Mesodermal cell (in vitro differentiated cells): ENCODE results near the gene ZNF300.
"Not testable (repeated sequence)": the region's sequence is repeated elsewhere in the genome, so short reads cannot be mapped to it uniquely, and the experiment has no call there.

ENCODE experiments used
- H3K27ac ChIP-seq: 2 replicates; pipeline ENCODE4 v1.7.0; 2013; ENCODE audit warnings: mild to moderate bottlenecking, low read depth, low read length, moderate library complexity; ENCODE audit not compliant: severe bottlenecking
- H3K36me3 ChIP-seq: 2 replicates; pipeline ENCODE4 v1.7.1; 2013; ENCODE audit warnings: mild to moderate bottlenecking, low read length, moderate library complexity; ENCODE audit not compliant: control insufficient read depth, insufficient read depth
- H3K4me1 ChIP-seq: one replicate; pipeline ENCODE4 v1.7.1; 2013; ENCODE audit warnings: mild to moderate bottlenecking, low read length; ENCODE audit not compliant: insufficient read depth, control insufficient read depth, poor library complexity, severe bottlenecking
- H3K4me3 ChIP-seq: 2 replicates; pipeline ENCODE4 v1.7.0; 2013; ENCODE audit warnings: low read length, control low read depth, mild to moderate bottlenecking; ENCODE audit not compliant: insufficient read depth, poor library complexity, severe bottlenecking; ENCODE audit errors: extremely low read depth
- H3K9me3 ChIP-seq: 2 replicates; pipeline ENCODE4 v1.7.1; 2013; ENCODE audit warnings: mild to moderate bottlenecking, low read length, moderate library complexity; ENCODE audit not compliant: control insufficient read depth
- WGBS, 2 experiments: methylation state at CpG; one replicate each; pipeline ENCODE4 v1.1.5; 2013; ENCODE audit warnings: missing lambda C conversion rate in 2 of 2; ENCODE audit not compliant: insufficient coverage in 2 of 2; 5-methylcytosine and 5-hydroxymethylcytosine counted together

Gene ZNF300

DNA sequence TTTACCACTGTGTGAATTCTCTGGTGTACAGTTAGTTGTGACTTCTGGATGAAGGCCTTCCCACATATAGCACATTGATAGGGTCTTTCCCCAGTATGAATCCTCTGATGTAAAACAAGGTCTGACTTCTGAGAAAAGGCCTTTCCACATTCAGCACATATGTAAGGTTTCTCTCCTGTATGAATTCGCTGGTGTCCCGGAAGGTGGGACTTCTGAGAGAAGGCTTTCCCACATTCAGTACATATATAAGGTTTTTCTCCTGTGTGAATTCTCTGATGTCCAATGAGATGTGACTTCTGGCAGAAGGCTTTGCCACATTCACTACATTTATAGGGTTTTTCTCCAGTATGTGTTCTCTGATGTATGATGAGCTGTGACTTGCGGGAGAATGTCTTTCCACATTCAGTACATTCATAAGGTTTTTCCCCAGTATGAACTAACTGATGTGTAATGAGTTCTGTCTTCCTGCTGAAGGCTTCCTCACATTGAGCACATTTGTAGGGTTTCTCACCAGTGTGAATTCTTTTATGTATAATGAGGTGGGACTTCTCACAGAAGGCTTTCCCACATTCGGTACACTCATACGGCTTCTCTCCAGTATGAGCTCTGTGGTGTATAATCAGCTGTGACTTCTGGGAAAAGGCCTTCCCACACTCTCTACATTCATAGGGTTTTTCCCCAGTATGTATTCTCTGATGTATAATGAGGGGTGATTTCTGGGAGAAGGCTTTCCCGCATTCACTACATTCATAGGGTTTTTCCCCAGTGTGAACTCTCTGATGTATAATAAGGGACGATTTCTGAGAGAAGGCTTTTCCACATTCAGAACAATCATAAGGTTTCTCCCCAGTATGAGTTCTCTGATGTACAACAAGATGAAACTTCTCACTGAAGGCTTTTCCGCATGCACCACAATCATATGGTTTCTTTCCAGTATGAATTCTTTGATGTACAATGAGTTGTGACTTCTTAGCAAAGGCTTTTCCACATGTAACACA, 9.1 kb downstream of the ZNF300 start:
- Histone ChIP-seq H3K36me3 (peaks cover 52% of the 10 kb centered on the region), H3K9me3 (peaks cover 80% of the 10 kb centered on the region), H3K27ac (no peak overlapping the region), H3K4me1 (no peaks in the 10 kb centered on the region), H3K4me3 (no peak overlapping the region)
- WGBS, 2 experiments = no CpG with 5 or more reads among the region's 8 CpGs

DNA sequence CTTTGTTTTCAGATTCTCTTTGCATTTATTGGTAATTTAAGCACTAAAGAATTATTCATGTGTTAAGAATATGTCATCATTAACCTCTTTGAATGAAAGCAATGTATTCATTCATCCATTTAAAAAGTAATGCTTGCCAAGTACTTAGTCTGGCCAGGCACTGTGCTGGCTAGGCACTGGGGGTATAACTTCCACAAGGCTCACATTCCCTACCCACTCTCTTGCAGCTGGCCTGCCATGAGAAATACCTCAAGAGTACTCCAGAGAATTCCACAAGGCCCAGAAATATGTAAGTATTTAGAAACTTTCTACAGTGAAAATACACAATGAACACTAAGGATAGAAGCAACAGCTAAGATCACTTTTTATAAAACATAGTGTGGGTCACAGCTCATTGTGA, 25.4 kb downstream of the ZNF300 start:
- Histone ChIP-seq H3K36me3 (no peaks in the 10 kb centered on the region), H3K9me3 (peaks cover 10% of the 10 kb centered on the region), H3K4me3 (no peak overlapping the region), H3K27ac (no peak overlapping the region), H3K4me1 (no peaks in the 10 kb centered on the region)

DNA sequence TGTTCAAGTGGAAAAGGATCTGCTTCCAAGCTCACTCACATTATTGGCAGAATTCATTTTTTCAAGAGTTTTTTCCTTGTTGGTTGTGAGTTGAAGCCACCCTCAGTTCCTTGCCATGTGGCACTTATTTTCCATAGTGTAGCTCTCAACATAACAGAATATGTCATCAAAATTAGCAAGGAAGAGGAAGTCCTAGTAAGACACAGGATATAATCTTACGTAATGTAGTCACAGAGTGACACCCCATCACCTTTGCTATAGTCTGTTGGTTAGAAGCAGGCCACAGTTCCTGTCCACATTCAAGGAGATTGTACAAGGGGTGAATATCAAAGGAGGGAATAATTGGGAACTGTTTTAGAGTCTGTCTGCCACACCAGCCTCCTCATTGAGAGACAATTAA, 42.7 kb downstream of the ZNF300 start:
- Histone ChIP-seq H3K9me3 (peaks cover 12% of the 10 kb centered on the region), H3K27ac (no peak overlapping the region), H3K36me3 (no peaks in the 10 kb centered on the region), H3K4me1 (no peaks in the 10 kb centered on the region), H3K4me3 (no peak overlapping the region)
- WGBS, 2 experiments = no CpG with 5 or more reads among the region's 1 CpG

DNA sequence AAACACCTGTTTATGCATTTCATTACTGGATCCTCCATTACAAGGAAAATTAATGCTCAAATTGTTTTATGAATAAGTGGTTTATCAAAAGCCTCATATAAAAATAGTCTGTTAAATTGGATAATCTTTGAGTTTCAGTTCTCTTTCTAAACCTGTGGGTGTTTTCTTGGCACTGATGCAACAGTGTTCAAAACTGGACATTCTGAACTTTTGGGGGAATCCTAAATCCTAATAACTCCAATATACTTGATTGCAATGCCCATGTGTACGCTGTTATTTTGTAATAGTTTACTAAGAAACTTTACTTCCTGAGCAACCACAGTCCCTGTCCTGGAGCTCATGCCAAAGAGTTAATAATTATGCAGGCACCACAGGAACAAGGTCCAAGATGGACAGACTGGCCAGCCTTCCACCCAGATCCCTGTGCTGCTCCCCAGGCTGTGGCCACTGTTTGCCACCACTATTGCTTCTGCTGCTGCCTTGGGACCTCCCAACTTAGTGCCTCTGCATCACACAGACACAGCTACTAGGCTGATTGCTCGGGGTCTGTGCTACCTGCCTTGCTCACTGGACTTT, 44.4 kb downstream of the ZNF300 start:
- Histone ChIP-seq H3K9me3 (peaks cover 12% of the 10 kb centered on the region), H3K4me1 (no peaks in the 10 kb centered on the region), H3K36me3 (no peaks in the 10 kb centered on the region), H3K27ac (no peak overlapping the region), H3K4me3 (no peak overlapping the region)
- 60% methylated on average over 1 of the region's 2 CpGs; no CpG with 5 or more reads in 1 of the 2 experiments for WGBS, 2 experiments

DNA sequence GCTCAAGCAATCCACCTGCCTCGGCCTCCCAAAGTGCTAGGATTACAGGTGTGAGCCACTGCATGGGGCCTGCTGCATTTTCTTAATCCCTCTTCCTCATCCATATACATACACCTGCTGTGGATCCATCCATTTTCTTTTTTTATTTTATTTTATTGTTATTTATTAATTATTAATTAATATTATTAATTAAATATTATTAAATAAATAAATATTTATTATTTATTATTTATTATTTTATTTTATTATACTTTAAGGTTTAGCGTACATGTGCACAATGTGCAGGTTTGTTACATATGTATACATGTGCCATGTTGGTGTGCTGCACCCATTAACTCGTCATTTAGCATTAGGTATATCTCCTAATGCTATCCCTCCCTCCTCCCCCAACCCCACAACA, 48.1 kb downstream of the ZNF300 start:
- H3K9me3 ChIP-seq, H3K36me3 ChIP-seq, H3K27ac ChIP-seq, H3K4me3 ChIP-seq, H3K4me1 ChIP-seq: not testable (repeated sequence)
- WGBS, 2 experiments = 71 to 75% methylated on average over 1 of the region's 3 CpGs

DNA sequence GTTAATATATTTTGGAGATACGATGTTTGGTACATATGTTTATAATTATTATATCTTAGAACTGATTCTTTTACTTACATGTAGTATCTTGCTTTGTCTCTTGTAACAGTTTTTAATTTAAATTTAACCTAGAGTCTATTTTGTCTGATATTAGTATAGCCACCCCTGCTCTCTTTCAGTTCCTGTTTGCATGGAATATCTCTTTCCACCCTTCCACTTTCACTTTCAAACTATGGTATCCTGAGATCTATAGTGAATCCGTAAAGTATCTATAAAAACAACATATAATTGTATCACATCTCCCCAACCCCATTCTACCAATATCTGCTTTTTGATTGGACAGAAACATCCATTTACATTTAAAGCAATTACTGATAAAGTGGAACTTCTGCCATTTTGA, 51.2 kb downstream of the ZNF300 start:
- Histone ChIP-seq H3K4me3 (no peak overlapping the region), H3K27ac (no peak overlapping the region), H3K9me3 (no peaks in the 10 kb centered on the region), H3K4me1 (no peaks in the 10 kb centered on the region), H3K36me3 (no peaks in the 10 kb centered on the region)
- no CpG with 5 or more reads among the region's 2 CpGs for WGBS, 2 experiments

DNA sequence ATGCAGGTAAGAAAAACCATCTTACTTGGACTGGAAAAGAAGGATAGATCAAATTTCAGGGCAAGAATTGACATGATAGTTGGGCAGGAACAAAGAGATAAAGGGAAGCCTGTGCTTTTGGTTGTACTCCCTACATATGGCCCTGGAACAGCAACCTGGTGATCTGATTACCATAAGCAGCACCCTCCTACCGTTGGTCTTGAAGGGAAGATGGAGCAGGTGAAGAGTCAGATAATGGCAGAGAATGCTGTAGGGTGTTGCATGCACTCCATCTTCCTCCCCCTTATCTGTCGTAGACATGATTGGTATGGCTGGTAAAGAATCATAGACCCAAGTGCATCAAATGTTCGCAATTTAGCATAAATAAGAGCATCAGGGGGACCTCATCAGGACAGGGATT, 53.7 kb downstream of the ZNF300 start:
- H3K9me3 ChIP-seq = no peaks in the 10 kb centered on the region
- H3K4me1 ChIP-seq = no peaks in the 10 kb centered on the region
- no peak overlapping the region for H3K4me3 ChIP-seq
- H3K36me3 ChIP-seq = no peaks in the 10 kb centered on the region
- H3K27ac ChIP-seq = no peak overlapping the region
- 100% methylated on average over 1 to 2 of the region's 3 CpGs for WGBS, 2 experiments

DNA sequence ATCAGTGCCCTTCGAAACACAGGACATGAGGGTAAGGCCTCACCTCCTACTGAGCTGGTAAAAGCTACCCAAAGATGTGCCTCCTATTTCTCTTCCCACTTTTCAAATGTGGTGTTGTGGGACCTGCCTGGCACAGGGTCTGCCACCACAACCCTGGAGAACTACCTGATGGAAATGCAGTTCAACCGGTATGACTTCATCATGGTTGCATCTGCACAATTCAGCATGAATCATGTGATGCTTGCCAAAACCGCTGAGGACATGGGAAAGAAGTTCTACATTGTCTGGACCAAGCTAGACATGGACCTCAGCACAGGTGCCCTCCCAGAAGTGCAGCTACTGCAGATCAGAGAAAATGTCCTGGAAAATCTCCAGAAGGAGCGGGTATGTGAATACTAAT, 56.5 kb downstream of the ZNF300 start:
- no peaks in the 10 kb centered on the region for H3K4me1 ChIP-seq
- no peaks in the 10 kb centered on the region for H3K36me3 ChIP-seq
- no peak overlapping the region for H3K27ac ChIP-seq
- H3K9me3 ChIP-seq = no peaks in the 10 kb centered on the region
- 67 to 76% methylated on average over 3 of the region's 4 CpGs for WGBS, 2 experiments
- H3K4me3 ChIP-seq = no peak overlapping the region

DNA sequence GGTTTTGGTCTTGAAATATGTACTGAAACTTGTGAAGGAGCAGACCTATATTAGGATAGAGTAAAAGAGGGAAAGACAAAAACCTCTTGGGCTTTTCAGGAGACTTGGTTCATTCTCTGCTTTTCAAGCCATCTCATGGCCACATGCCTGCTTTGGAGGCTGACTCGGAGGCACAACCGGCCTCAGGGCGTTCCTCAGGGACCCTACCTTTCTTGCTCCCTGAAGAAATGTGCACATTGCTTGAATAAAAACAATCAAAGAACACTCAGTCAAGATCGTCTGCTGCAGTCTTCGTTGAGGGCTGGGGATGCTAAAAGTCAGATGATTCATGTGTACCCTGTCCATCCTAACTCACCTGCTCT, 57.5 kb downstream of the ZNF300 start:
- 50 to 55% methylated on average over 5 of the region's 5 CpGs for WGBS, 2 experiments

DNA sequence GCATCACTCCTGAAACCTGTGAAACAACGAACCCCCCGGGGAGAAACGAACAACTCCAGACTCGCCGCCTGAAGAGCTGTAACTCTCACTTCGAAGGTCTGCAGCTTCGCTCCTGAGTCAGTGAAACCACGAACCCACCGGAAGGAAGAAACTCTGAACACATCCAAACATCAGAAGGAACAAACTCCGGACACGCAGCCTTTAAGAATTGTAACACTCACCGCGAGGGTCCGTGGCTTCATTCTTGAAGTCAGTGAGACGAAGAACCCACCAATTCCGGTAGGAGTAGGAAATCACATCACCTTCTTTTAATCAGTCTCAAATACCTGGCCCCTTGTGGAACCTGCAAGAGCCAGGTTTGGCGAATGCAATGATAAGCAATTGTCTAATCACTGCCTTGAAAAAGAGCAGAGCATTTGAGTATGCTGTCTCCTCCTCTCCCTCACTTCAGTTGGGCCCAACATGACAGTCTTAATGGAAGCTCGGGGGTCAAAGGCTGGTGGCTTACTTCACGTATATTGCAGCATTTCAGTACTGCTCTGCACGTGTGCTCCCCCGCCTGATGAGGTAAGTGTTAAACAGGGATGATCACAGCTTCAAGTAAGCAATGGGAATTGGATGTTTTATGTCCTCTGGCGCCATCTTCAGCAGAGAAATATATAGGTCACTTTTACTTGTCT, 58.0 kb downstream of the ZNF300 start:
- 70 to 76% methylated on average over 16 to 19 of the region's 22 CpGs for WGBS, 2 experiments
- Histone ChIP-seq H3K4me1 (no peaks in the 10 kb centered on the region), H3K36me3 (no peaks in the 10 kb centered on the region), H3K9me3 (no peaks in the 10 kb centered on the region), H3K27ac (no peak overlapping the region), H3K4me3 (no peak overlapping the region)

More for the DNA sequence above, 57.5 kb downstream of the ZNF300 start:
- Histone ChIP-seq H3K4me1 (no peaks in the 10 kb centered on the region), H3K27ac (no peak overlapping the region), H3K36me3 (no peaks in the 10 kb centered on the region), H3K4me3 (no peak overlapping the region), H3K9me3 (no peaks in the 10 kb centered on the region)

DNA sequence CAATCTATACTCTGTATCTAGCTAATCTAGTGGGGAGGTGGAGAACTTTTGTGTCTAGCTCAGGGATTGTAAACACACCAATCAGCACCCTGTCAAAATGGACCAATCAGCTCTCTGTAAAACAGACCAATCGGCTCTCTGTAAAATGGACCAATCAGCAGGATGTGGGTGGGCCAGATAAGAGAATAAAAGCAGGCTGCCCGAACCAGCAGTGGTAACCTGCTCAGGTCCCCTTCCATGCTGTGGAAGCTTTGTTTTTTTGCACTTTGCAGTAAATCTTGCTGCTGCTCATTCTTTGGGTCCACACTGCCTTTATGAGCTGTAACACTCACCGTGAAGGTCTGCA, 58.5 kb downstream of the ZNF300 start, which contains the start of gene IRGM:
IRGM (plus strand) TSS at position 214 of the 346 bp plus-strand sequence. CDS start 1,603 bp downstream, outside the sequence.
- not testable (repeated sequence) for H3K36me3 ChIP-seq, H3K4me1 ChIP-seq, H3K27ac ChIP-seq, H3K9me3 ChIP-seq, H3K4me3 ChIP-seq
- 81 to 84% methylated on average over 2 to 3 of the region's 3 CpGs for WGBS, 2 experiments
